Left ventricle myocardium inferior (tissue), 1 donor: Measurements from ENCODE around the gene AFAP1. TPM values are rescaled to one million over a fixed set of nuclear protein-coding genes. Genes with fewer than 3 reads are reported as not detected.

Experiments
- DNase-seq: peaks from one replicate; pipeline ENCODE4 v3.0.0-alpha.2; 2020
- H3K27ac ChIP-seq: fragments of 200-600 bp; replicated peaks from 2 replicates; pipeline ENCODE4 v1.8.0; 2021
- H3K27me3 ChIP-seq: fragments of 200-600 bp; 2 replicates; pipeline ENCODE4 v1.8.0; 2021; ENCODE audit warnings: low read depth
- H3K36me3 ChIP-seq: fragments of 200-600 bp; 2 replicates; pipeline ENCODE4 v1.8.0; 2021
- H3K4me1 ChIP-seq: fragments of 200-600 bp; 2 replicates; pipeline ENCODE4 v1.8.0; 2021
- H3K4me3 ChIP-seq: fragments of 200-600 bp; 2 replicates; pipeline ENCODE4 v1.8.0; 2021; ENCODE audit warnings: mild to moderate bottlenecking, moderate library complexity
- H3K9me3 ChIP-seq: fragments of 200-600 bp; replicated peaks from 2 replicates; pipeline ENCODE4 v1.8.0; 2021
- intact Hi-C: fragments of 100-400 bp; cut with micrococcal nuclease; formaldehyde crosslinking; loops from one replicate; pipeline ENCODE4 v1.11.0; 2022
- total RNA-seq: library from RNA; stranded (reverse); fragmentation: NEBNext Ultra II Directional; extraction: Animal tissue kit (Norgen Biotek cat#: 25700); gene quantifications from one replicate; pipeline ENCODE4 v1.2.1, GENCODE V29; 2021
- TF ChIP-seq, protein P1 (sequence below): fragments of 200-600 bp; IDR thresholded peaks from 2 replicates; pipeline ENCODE4 v1.8.0; 2021; ENCODE audit warnings: antibody characterized with exemption, mild to moderate bottlenecking, borderline replicate concordance
- donor health status: DM: no; HTN: yes; CAD: no; lungs with severe emphysema.

The AFAP1 gene
- total RNA-seq, 1 donor from 2014 or later = 6.8 TPM

GRCh38 chr4:7816771-7817170 is 122.9 kb downstream of the AFAP1 start:
- H3K4me3 ChIP-seq = no peak overlapping the region
- TF ChIP-seq, protein P1, sequence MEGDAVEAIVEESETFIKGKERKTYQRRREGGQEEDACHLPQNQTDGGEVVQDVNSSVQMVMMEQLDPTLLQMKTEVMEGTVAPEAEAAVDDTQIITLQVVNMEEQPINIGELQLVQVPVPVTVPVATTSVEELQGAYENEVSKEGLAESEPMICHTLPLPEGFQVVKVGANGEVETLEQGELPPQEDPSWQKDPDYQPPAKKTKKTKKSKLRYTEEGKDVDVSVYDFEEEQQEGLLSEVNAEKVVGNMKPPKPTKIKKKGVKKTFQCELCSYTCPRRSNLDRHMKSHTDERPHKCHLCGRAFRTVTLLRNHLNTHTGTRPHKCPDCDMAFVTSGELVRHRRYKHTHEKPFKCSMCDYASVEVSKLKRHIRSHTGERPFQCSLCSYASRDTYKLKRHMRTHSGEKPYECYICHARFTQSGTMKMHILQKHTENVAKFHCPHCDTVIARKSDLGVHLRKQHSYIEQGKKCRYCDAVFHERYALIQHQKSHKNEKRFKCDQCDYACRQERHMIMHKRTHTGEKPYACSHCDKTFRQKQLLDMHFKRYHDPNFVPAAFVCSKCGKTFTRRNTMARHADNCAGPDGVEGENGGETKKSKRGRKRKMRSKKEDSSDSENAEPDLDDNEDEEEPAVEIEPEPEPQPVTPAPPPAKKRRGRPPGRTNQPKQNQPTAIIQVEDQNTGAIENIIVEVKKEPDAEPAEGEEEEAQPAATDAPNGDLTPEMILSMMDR = no peak
- H3K27ac ChIP-seq = no peak overlapping the region
- peaks cover 23% of the 10 kb centered on the region for H3K36me3 ChIP-seq
- no peak for DNase-seq
- no peaks in the 10 kb centered on the region for H3K9me3 ChIP-seq
- intact Hi-C loops = no loop called here
- H3K27me3 ChIP-seq = no peaks in the 10 kb centered on the region
- H3K4me1 ChIP-seq = peaks cover 48% of the 10 kb centered on the region

DNA sequence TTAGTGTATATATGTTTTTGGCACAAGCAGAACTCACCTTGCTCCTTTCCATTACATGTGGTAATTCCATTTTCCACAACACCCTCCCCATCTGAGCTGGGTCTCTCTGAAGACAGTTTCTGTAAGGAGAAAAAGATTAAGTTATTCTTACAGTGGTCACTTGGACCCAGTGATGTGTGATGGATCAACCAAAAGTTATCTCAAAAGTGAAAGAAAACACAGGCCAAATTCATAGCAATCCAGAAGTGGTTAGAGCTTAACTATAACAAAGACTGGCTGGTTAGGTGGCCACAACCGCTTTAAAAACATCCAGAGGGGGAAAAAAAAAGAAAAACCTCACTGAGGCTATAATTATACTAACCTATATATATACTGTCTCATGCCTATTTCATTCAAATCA is 123.7 kb downstream of the AFAP1 start:
- Histone ChIP-seq H3K4me3 (no peak overlapping the region), H3K9me3 (no peaks in the 10 kb centered on the region), H3K4me1 (peaks cover 47% of the 10 kb centered on the region), H3K27ac (no peak overlapping the region), H3K27me3 (no peaks in the 10 kb centered on the region), H3K36me3 (peaks cover 23% of the 10 kb centered on the region)
- TF ChIP-seq, protein P1 = no peak
- DNase-seq = no peak
- intact Hi-C loops = no loop called here

DNA sequence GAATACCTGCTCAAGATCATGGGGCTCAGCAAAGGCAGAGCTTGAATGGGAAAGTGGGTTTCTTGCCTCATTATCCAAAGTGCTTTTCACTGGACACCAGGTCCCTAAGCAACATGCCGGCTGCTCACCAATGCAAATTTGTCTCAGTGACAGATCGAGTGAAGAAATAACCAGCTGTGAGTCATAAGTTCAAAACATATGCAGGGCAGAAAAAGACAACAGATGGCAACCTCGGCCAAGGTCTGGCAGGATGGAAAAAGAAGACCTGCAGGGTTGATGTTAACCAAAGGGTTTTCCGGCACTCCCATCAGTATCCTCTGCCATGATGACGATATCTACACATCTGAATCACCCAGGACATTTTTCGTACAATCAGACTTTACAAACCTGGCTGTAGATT is 124.1 kb downstream of the AFAP1 start:
- Histone ChIP-seq H3K4me3 (no peak overlapping the region), H3K27me3 (no peaks in the 10 kb centered on the region), H3K36me3 (peaks cover 23% of the 10 kb centered on the region), H3K9me3 (no peaks in the 10 kb centered on the region), H3K27ac (no peak overlapping the region), H3K4me1 (peaks cover 47% of the 10 kb centered on the region)
- TF ChIP-seq, protein P1 = no peak
- no peak for DNase-seq
- intact Hi-C loops = no loop called here

GRCh38 chr4:7814451-7814850 is 125.2 kb downstream of the AFAP1 start:
- Histone ChIP-seq H3K4me3 (no peak overlapping the region), H3K9me3 (no peaks in the 10 kb centered on the region), H3K27me3 (no peaks in the 10 kb centered on the region), H3K27ac (no peak overlapping the region), H3K4me1 (peaks cover 47% of the 10 kb centered on the region), H3K36me3 (peaks cover 24% of the 10 kb centered on the region)
- intact Hi-C loops = no loop called here
- TF ChIP-seq, protein P1 = no peak
- DNase-seq = no peak

DNA sequence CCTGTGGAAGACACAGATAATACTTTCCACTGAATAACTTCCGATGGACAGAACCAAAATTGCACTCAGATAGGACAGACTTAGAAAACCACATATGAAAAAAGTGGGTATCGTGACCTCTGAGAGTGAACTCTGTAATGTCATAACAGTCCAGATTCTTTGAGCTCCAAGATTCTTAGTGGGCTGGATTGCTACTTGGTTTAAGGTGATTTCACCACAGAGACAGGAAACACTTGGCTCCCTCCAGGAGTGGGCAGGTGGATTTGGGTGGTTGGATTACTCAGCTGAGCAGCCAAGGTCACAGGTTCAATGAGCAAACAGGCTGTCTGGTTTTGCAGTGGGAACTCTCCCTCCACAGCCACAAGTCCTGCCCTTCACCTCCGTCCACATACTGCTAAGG is 126.0 kb downstream of the AFAP1 start:
- no peak for DNase-seq
- H3K4me3 ChIP-seq = no peak overlapping the region
- H3K27me3 ChIP-seq = no peaks in the 10 kb centered on the region
- TF ChIP-seq, protein P1 = no peak
- H3K9me3 ChIP-seq = no peaks in the 10 kb centered on the region
- H3K27ac ChIP-seq = no peak overlapping the region
- peaks cover 27% of the 10 kb centered on the region for H3K36me3 ChIP-seq
- H3K4me1 ChIP-seq = peaks cover 48% of the 10 kb centered on the region
- intact Hi-C loops = no loop called here

DNA sequence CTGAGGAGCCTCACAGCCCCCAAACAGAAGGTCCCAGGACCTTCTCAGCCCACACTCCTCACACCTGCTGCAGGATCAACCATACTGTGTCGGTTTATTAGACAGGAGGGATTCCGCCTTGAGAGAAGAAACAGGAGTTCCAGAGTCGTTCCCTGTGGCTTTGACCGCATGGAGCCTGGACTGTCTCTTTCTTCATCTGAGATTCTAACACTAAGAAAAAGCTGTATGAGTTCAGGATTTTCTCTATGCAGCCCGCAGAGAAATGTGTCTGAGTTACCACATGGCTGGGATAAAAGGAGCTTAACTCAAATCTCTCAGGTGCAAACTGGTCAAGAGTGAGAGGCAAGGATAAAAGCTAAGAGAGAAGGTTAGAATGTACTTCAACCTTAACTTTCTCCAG is 126.7 kb downstream of the AFAP1 start:
- H3K4me3 ChIP-seq = no peak overlapping the region
- H3K36me3 ChIP-seq = peaks cover 27% of the 10 kb centered on the region
- no peaks in the 10 kb centered on the region for H3K27me3 ChIP-seq
- peaks cover 46% of the 10 kb centered on the region for H3K4me1 ChIP-seq
- peak overlapping the region; percentile 82 for H3K27ac ChIP-seq
- TF ChIP-seq, protein P1 = no peak
- DNase-seq = no peak
- no peaks in the 10 kb centered on the region for H3K9me3 ChIP-seq
- intact Hi-C loops = no loop called here
